Colonic mucosa (tissue), 4 donors: Measurements from ENCODE around the gene RNF103. TPM values are rescaled to one million over a fixed set of nuclear protein-coding genes. Genes with fewer than 3 reads are reported as not detected.

ENCODE experiments used
- DNase-seq: peaks from one replicate; pipeline ENCODE4 v3.0.0-alpha.2; 2020
- H3K27ac ChIP-seq: fragments of 200-600 bp; one replicate; pipeline ENCODE4 v1.8.0; 2021
- H3K27me3 ChIP-seq: fragments of 200-600 bp; one replicate; pipeline ENCODE4 v1.8.0; 2021
- H3K36me3 ChIP-seq: fragments of 200-600 bp; one replicate; pipeline ENCODE4 v1.8.0; 2021
- H3K4me1 ChIP-seq: fragments of 200-600 bp; one replicate; pipeline ENCODE4 v1.8.0; 2021; ENCODE audit warnings: mild to moderate bottlenecking
- H3K4me3 ChIP-seq: fragments of 200-600 bp; one replicate; pipeline ENCODE4 v1.8.0; 2021
- H3K9ac ChIP-seq, 2 donors: one replicate each; pipeline ENCODE4 v1.7.0; 2013; ENCODE audit warnings: control low read depth in 2 of 2, low read depth in 2 of 2, low read length in 2 of 2
- H3K9me3 ChIP-seq: fragments of 200-600 bp; one replicate; pipeline ENCODE4 v1.8.0; 2021
- CTCF ChIP-seq: fragments of 200-600 bp; IDR thresholded peaks from one replicate; pipeline ENCODE4 v1.8.0; 2022; ENCODE audit warnings: antibody characterized with exemption, mild to moderate bottlenecking
- intact Hi-C: fragments of 100-400 bp; cut with DNase I; formaldehyde crosslinking; loops from one replicate; pipeline ENCODE4 v1.14.1; 2022
- total RNA-seq, 2 donors: library from RNA; stranded (reverse); fragmentation: NEBNext Ultra II Directional in 1 of 2; extraction: Animal tissue kit (Norgen Biotek cat#: 25700) in 1 of 2; gene quantifications; one replicate each; pipeline ENCODE4 v1.2.1, GENCODE V29; 2021
- donor health status: healthy.
- donor health status: DM: no; HTN: no; CAD: no.
- donor health status: DM: no; HTN: no; CAD: no.

RNF103 gene
- total RNA-seq, 2 donors from 2014 or later = 41.0 to 58.7 TPM

- Histone ChIP-seq H3K4me1 (no peaks in the 10 kb centered on the region), H3K9me3 (no peaks in the 10 kb centered on the region), H3K27me3 (no peaks in the 10 kb centered on the region), H3K36me3 (no peaks in the 10 kb centered on the region), H3K9ac (no peak overlapping the region), H3K27ac (no peak overlapping the region), H3K4me3 (no peak overlapping the region)
- intact Hi-C loops = no loop called here
- no peak for DNase-seq
- TF ChIP-seq CTCF = no peak
These were observed 37.7 kb upstream of the RNF103 start for GRCh38 chr2:86661333-86661732.

- Histone ChIP-seq H3K27me3 (no peaks in the 10 kb centered on the region), H3K4me3 (no peak overlapping the region), H3K9me3 (no peaks in the 10 kb centered on the region), H3K9ac (no peak overlapping the region), H3K27ac (no peak overlapping the region), H3K36me3 (no peaks in the 10 kb centered on the region), H3K4me1 (no peaks in the 10 kb centered on the region)
- no peak for TF ChIP-seq CTCF
- no peak for DNase-seq
- intact Hi-C loops = no loop called here
These were observed 26.5 kb upstream of the RNF103 start for GRCh38 chr2:86650188-86650587.

GRCh38 chr2:86649119-86649947 is 25.7 kb upstream of the RNF103 start:
- no peak for TF ChIP-seq CTCF
- H3K27me3 ChIP-seq = no peaks in the 10 kb centered on the region
- H3K4me3 ChIP-seq = no peak overlapping the region
- no peaks in the 10 kb centered on the region for H3K4me1 ChIP-seq
- H3K9me3 ChIP-seq = no peaks in the 10 kb centered on the region
- peak overlapping the region; percentile 60 for H3K27ac ChIP-seq
- intact Hi-C loops = no loop called here
- peak overlapping the region in 1 of 2 donors; percentile 29 for H3K9ac ChIP-seq
- H3K36me3 ChIP-seq = no peaks in the 10 kb centered on the region
- DNase-seq = no peak

GRCh38 chr2:86648681-86649080 is 25.0 kb upstream of the RNF103 start:
- intact Hi-C loops = no loop called here
- Histone ChIP-seq H3K4me3 (no peak overlapping the region), H3K9ac (peak overlapping the region in 1 of 2 donors; percentile 29), H3K27me3 (no peaks in the 10 kb centered on the region), H3K36me3 (no peaks in the 10 kb centered on the region), H3K9me3 (no peaks in the 10 kb centered on the region), H3K27ac (peak overlapping the region; percentile 60), H3K4me1 (no peaks in the 10 kb centered on the region)
- no peak for DNase-seq
- no peak for TF ChIP-seq CTCF

GRCh38 chr2:86646865-86647264 is 23.2 kb upstream of the RNF103 start:
- H3K4me1 ChIP-seq = no peaks in the 10 kb centered on the region
- H3K36me3 ChIP-seq = no peaks in the 10 kb centered on the region
- H3K9me3 ChIP-seq = no peaks in the 10 kb centered on the region
- no peak overlapping the region for H3K4me3 ChIP-seq
- no peak for TF ChIP-seq CTCF
- intact Hi-C loops = no loop called here
- H3K9ac ChIP-seq = no peak overlapping the region
- no peaks in the 10 kb centered on the region for H3K27me3 ChIP-seq
- no peak for DNase-seq
- no peak overlapping the region for H3K27ac ChIP-seq
